Mesodermal cell (in vitro differentiated cells): Measurements from ENCODE around the gene HSD17B8.

Experiments
- H3K27ac ChIP-seq: 2 replicates; pipeline ENCODE4 v1.7.0; 2013; ENCODE audit warnings: mild to moderate bottlenecking, low read depth, low read length, moderate library complexity; ENCODE audit not compliant: severe bottlenecking
- H3K36me3 ChIP-seq: 2 replicates; pipeline ENCODE4 v1.7.1; 2013; ENCODE audit warnings: mild to moderate bottlenecking, low read length, moderate library complexity; ENCODE audit not compliant: control insufficient read depth, insufficient read depth
- H3K4me1 ChIP-seq: one replicate; pipeline ENCODE4 v1.7.1; 2013; ENCODE audit warnings: mild to moderate bottlenecking, low read length; ENCODE audit not compliant: insufficient read depth, control insufficient read depth, poor library complexity, severe bottlenecking
- H3K4me3 ChIP-seq: 2 replicates; pipeline ENCODE4 v1.7.0; 2013; ENCODE audit warnings: low read length, control low read depth, mild to moderate bottlenecking; ENCODE audit not compliant: insufficient read depth, poor library complexity, severe bottlenecking; ENCODE audit errors: extremely low read depth
- H3K9me3 ChIP-seq: 2 replicates; pipeline ENCODE4 v1.7.1; 2013; ENCODE audit warnings: mild to moderate bottlenecking, low read length, moderate library complexity; ENCODE audit not compliant: control insufficient read depth
- WGBS, 2 experiments: methylation state at CpG; one replicate each; pipeline ENCODE4 v1.1.5; 2013; ENCODE audit warnings: missing lambda C conversion rate in 2 of 2; ENCODE audit not compliant: insufficient coverage in 2 of 2; 5-methylcytosine and 5-hydroxymethylcytosine counted together

HSD17B8 gene

DNA sequence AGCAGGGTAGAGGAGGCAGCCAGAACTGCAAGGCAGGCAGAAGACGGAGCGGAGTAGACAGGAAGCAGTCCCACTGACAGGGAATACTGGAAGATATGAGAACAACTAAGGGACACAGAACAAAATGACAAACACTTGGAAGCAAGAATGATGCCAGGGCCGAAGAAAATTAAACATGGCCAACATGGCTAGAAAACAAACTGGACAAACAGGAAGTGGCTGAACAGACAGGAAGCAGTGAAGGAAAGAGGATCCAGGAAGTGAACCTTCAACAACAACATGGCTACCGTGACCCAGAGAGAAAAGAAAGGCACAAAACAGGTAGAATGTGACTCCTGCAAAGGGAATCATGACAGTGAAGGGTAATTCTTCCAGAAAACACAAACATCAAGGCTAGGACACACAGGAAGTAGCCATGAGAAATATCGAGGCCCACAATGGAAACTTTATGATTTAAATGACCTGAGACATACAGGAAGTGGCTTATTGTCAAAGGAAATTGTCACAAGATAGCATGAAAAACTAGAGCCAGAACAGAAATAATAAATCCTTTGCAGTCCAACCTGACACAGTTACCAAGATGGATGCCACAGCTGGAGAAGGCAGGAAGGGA lies 21.3 kb upstream of the HSD17B8 start:
- Histone ChIP-seq H3K36me3 (no peaks in the 10 kb centered on the region), H3K4me1 (no peaks in the 10 kb centered on the region), H3K9me3 (no peaks in the 10 kb centered on the region), H3K27ac (peak overlapping the region; percentile 10), H3K4me3 (no peak overlapping the region)
- WGBS, 2 experiments: 95 to 100% methylated on average over 4 to 5 of the region's 5 CpGs

DNA sequence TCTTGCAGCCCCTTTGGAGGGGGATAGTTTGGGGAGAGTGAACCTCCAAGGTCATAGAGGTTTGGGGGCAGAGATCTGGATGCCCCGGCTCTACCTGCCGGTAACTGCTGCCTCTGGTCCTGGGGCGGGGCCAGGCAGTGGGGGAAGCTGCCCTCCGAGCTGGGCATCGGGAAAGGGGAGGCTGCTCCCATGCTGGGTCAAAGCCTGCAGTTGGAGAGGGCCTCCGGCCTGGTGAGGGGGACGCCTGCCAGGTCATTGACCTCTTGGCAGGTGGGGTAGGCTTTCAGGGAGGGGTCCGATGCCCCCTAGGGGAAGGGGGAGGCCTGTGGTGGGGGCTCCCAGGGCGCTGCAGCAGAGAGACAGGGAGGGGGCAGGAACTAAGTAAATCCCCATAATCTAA lies 19.3 kb upstream of the HSD17B8 start:
- WGBS, 2 experiments: 70 to 72% methylated on average over 4 to 5 of the region's 9 CpGs

GRCh38 chr6:33185654-33186187 lies 18.7 kb upstream of the HSD17B8 start:
- H3K27ac ChIP-seq: no peak overlapping the region
- H3K4me3 ChIP-seq: no peak overlapping the region
- 68 to 69% methylated on average over 4 of the region's 4 CpGs for WGBS, 2 experiments
- H3K9me3 ChIP-seq: no peaks in the 10 kb centered on the region
- H3K36me3 ChIP-seq: no peaks in the 10 kb centered on the region
- H3K4me1 ChIP-seq: no peaks in the 10 kb centered on the region

More for the DNA sequence above, 19.3 kb upstream of the HSD17B8 start:
- no peaks in the 10 kb centered on the region for H3K36me3 ChIP-seq
- no peak overlapping the region for H3K27ac ChIP-seq
- H3K4me1 ChIP-seq: no peaks in the 10 kb centered on the region
- H3K4me3 ChIP-seq: no peak overlapping the region
- H3K9me3 ChIP-seq: no peaks in the 10 kb centered on the region

- no peak overlapping the region for H3K27ac ChIP-seq
- 63 to 77% methylated on average over 1 of the region's 1 CpG for WGBS, 2 experiments
- no peaks in the 10 kb centered on the region for H3K36me3 ChIP-seq
- H3K4me3 ChIP-seq: no peak overlapping the region
- no peaks in the 10 kb centered on the region for H3K4me1 ChIP-seq
- no peaks in the 10 kb centered on the region for H3K9me3 ChIP-seq
Observed at GRCh38 chr6:33187809-33188208, 16.6 kb upstream of the HSD17B8 start.

DNA sequence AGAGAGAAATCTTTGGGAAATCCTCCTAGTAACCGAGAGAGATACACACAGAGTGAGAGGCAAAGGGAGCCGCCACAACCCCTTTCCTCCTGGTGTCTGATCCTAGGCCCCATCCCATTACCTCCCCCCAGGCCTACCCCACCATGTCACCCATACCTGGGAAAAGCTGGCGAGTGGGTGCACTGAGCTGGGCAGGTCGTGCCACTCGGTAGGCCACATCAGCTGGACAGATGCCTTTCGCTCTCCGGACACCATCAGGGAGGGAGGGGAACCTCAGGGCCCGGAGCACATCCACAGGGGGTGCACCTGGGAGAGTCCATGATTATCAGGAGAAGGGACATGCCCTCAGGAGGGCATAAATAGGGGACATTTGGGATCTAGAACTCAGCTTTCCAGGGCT lies 15.3 kb upstream of the HSD17B8 start:
- Histone ChIP-seq H3K4me1 (no peaks in the 10 kb centered on the region), H3K36me3 (peaks cover 7% of the 10 kb centered on the region), H3K27ac (no peak overlapping the region), H3K4me3 (no peak overlapping the region), H3K9me3 (no peaks in the 10 kb centered on the region)
- WGBS, 2 experiments: 82 to 94% methylated on average over 4 to 6 of the region's 8 CpGs

DNA sequence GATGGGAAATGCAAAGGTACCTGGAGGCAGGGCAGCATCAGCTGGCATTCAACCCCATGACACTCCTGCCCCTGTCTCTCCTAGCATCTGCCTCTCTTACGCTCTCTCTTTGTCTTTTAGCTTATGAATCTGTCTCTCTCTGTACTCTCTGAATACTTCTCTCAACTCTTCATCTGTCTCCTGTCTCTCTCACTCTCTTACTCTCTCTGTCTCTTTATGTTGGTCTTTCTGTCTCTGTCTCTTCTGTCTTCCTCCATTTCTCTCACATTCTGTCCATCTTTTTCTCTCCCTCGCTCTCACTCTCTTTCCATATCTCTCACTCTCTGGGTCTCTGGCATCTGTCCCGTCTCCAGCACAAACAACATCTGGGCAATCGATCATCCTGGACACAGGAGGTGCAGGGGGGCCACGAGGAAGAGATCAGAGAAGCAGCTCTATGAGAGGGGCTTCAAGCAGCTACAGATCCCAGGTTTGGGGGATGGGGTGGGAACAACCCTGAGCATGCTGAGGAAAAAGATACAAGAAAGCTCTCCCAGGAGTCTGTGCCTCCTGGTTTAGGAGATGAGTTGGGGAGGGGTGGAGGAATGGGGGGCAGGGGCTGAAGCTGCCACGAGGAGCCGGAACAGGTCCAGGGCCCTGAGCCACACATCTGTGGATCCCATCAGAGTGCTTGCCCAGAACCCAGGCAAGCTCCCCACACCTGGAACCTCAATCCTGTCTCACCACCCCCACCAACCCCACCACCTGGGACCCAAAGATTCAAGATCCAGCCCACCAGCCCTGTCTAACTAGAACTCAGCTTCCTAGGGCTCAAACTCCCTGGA lies 14.6 kb upstream of the HSD17B8 start:
- Histone ChIP-seq H3K27ac (no peak overlapping the region), H3K4me1 (no peaks in the 10 kb centered on the region), H3K4me3 (no peak overlapping the region), H3K9me3 (no peaks in the 10 kb centered on the region), H3K36me3 (peaks cover 14% of the 10 kb centered on the region)
- 64 to 96% methylated on average over 4 to 5 of the region's 7 CpGs for WGBS, 2 experiments

- no peak overlapping the region for H3K27ac ChIP-seq
- peaks cover 22% of the 10 kb centered on the region for H3K36me3 ChIP-seq
- H3K4me1 ChIP-seq: no peaks in the 10 kb centered on the region
- H3K9me3 ChIP-seq: no peaks in the 10 kb centered on the region
- H3K4me3 ChIP-seq: no peak overlapping the region
- WGBS, 2 experiments: 67 to 89% methylated on average over 3 to 5 of the region's 11 CpGs
Observed at GRCh38 chr6:33190504-33191107, 13.8 kb upstream of the HSD17B8 start.

- no peak overlapping the region for H3K27ac ChIP-seq
- H3K4me3 ChIP-seq: no peak overlapping the region
- no peaks in the 10 kb centered on the region for H3K4me1 ChIP-seq
- 58 to 83% methylated on average over 6 to 8 of the region's 8 CpGs for WGBS, 2 experiments
- no peaks in the 10 kb centered on the region for H3K9me3 ChIP-seq
- peaks cover 31% of the 10 kb centered on the region for H3K36me3 ChIP-seq
Observed at GRCh38 chr6:33191383-33192104, 12.9 kb upstream of the HSD17B8 start.

DNA sequence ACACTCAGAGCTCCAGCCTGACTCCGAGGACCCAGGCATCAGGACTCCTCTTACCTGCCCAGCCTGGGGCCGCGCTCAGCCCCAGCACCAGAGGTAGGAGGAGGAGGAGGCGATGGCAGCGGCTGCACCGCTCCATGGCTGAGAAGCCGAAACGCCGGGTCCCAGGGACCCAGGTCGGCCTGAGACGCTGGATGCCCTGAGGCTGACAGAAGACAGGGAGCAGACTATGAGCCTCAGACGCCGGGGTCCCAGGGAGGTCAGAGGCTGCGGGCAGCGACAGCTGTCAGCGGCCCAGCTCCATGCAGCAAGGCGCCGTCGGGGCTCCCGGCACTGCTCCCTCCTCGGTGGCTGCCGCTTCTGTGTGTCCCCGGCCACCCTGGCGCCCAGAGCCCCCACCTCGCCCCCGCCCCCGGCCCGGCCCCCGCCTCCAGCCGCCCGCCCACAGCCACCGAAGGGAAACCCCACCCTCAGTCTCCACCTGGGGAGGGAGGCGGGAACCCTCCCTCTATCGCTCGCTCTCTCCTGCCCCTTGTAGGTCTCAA lies 12.3 kb upstream of the HSD17B8 start, which contains the start of gene COL11A2:
Gene COL11A2 (minus strand): TSS at position 363 of the 542 bp plus-strand sequence. CDS start 227 bp downstream, at position 136.
- Histone ChIP-seq H3K4me3 (peak within 1 kb of the TSS; percentile 16), H3K36me3 (peaks cover 37% of the 10 kb centered on the region), H3K27ac (no peak within 1 kb of the TSS), H3K9me3 (no peaks in the 10 kb centered on the region), H3K4me1 (no peaks in the 10 kb centered on the region)
- 14 to 20% methylated on average over 19 to 24 of the region's 35 CpGs for WGBS, 2 experiments
